Neuronal stem cell (in vitro differentiated cells): Measurements from ENCODE around the gene ARHGAP25.
A peak's percentile ranks its signal among the peaks of the same experiment; 100 is the strongest.

Experiments used
- DNase-seq: peaks from one replicate; pipeline ENCODE4 v3.0.0-alpha.2; 2013; ENCODE audit warnings: low spot score
- H2AFZ ChIP-seq: one replicate; pipeline ENCODE4 v1.6.1; 2013; ENCODE audit warnings: mild to moderate bottlenecking, low read length, inconsistent platforms
- H2AK5ac ChIP-seq: 2 replicates; pipeline ENCODE4 v1.6.1; 2013; ENCODE audit warnings: low read depth, mild to moderate bottlenecking, inconsistent platforms, low read length, moderate library complexity, mixed read lengths
- H2BK120ac ChIP-seq: 2 replicates; pipeline ENCODE4 v1.6.1; 2013; ENCODE audit warnings: low read depth, mild to moderate bottlenecking, inconsistent platforms, low read length, moderate library complexity, mixed read lengths
- H2BK12ac ChIP-seq: one replicate; pipeline ENCODE4 v1.6.1; 2013; ENCODE audit warnings: low read length, inconsistent platforms
- H2BK15ac ChIP-seq: 2 replicates; pipeline ENCODE4 v1.6.1; 2013; ENCODE audit warnings: mild to moderate bottlenecking, low read length, inconsistent platforms, mixed read lengths
- H2BK5ac ChIP-seq: one replicate; pipeline ENCODE4 v1.6.1; 2013; ENCODE audit warnings: inconsistent platforms, mild to moderate bottlenecking, low read length, moderate library complexity
- H3K14ac ChIP-seq: one replicate; pipeline ENCODE4 v1.6.1; 2013; ENCODE audit warnings: low read length, inconsistent platforms
- H3K18ac ChIP-seq: 2 replicates; pipeline ENCODE4 v1.6.1; 2013; ENCODE audit warnings: low read length, inconsistent platforms
- H3K23ac ChIP-seq: 2 replicates; pipeline ENCODE4 v1.6.1; 2013; ENCODE audit warnings: low read depth, mild to moderate bottlenecking, mixed read lengths, low read length, inconsistent platforms; ENCODE audit not compliant: poor library complexity
- H3K27ac ChIP-seq: replicated peaks from 3 replicates; pipeline ENCODE4 v1.5.1; 2013; ENCODE audit warnings: low read length, inconsistent platforms
- H3K27me3 ChIP-seq, 3 experiments: 2 replicates each; pipeline ENCODE4 v1.6.1; 2013; ENCODE audit warnings: low read length in 3 of 3, mild to moderate bottlenecking in 2 of 3, inconsistent platforms in 1 of 3, low read depth in 1 of 3, mixed read lengths in 1 of 3, moderate library complexity in 1 of 3; ENCODE audit not compliant: control insufficient read depth in 3 of 3, insufficient read depth in 3 of 3
- H3K36me3 ChIP-seq, 2 donors: replicated peaks in 1 of 2; 2 replicates each; pipeline ENCODE4 v1.6.1; 2013; ENCODE audit warnings: low read length in 2 of 2; ENCODE audit not compliant: control insufficient read depth in 2 of 2, insufficient read depth in 2 of 2
- H3K4ac ChIP-seq: 2 replicates; pipeline ENCODE4 v1.6.1; 2013; ENCODE audit warnings: inconsistent platforms, mild to moderate bottlenecking, low read length, moderate library complexity
- H3K4me1 ChIP-seq, 2 donors: 1 replicate in 1 of 2; 2 replicates in 1 of 2; pipeline ENCODE4 v1.6.1; 2013; ENCODE audit warnings: low read length in 2 of 2, low read depth in 1 of 2; ENCODE audit not compliant: control insufficient read depth in 2 of 2, insufficient read depth in 1 of 2
- H3K4me2 ChIP-seq: one replicate; pipeline ENCODE4 v1.6.1; 2013; ENCODE audit warnings: mild to moderate bottlenecking, low read length, inconsistent platforms; ENCODE audit not compliant: insufficient read depth, poor library complexity, severe bottlenecking
- H3K4me3 ChIP-seq, 2 donors: 2 replicates each; pipeline ENCODE4 v1.5.1; 2013; ENCODE audit warnings: low read length in 2 of 2, mild to moderate bottlenecking in 2 of 2, inconsistent platforms in 1 of 2, moderate library complexity in 1 of 2
- H3K79me1 ChIP-seq: one replicate; pipeline ENCODE4 v1.6.1; 2013; ENCODE audit warnings: low read depth, mild to moderate bottlenecking, inconsistent platforms, low read length, moderate library complexity
- H3K9ac ChIP-seq: one replicate; pipeline ENCODE4 v1.6.1; 2013; ENCODE audit warnings: mild to moderate bottlenecking, low read depth, low read length, inconsistent platforms; ENCODE audit not compliant: poor library complexity
- H3K9me3 ChIP-seq, 2 donors: replicated peaks in 1 of 2; 2 replicates each; pipeline versions ENCODE3 to v1.6.1; 2013; ENCODE audit warnings: low read length in 2 of 2, mild to moderate bottlenecking in 2 of 2, inconsistent platforms in 1 of 2, low read depth in 1 of 2, mixed read lengths in 1 of 2, moderate library complexity in 1 of 2; ENCODE audit not compliant: control insufficient read depth in 2 of 2, insufficient read depth in 1 of 2
- H4K8ac ChIP-seq: one replicate; pipeline ENCODE4 v1.6.1; 2013; ENCODE audit warnings: low read depth, mild to moderate bottlenecking, inconsistent platforms, low read length, moderate library complexity
- H4K91ac ChIP-seq: one replicate; pipeline ENCODE4 v1.6.1; 2013; ENCODE audit warnings: low read length, low read depth, mild to moderate bottlenecking, inconsistent platforms; ENCODE audit not compliant: poor library complexity
- WGBS, 2 donors: extraction: QIAGEN DNeasy Blood & Tissue Kit; methylation state at CpG; one replicate each; pipeline ENCODE4 v1.1.7; 2013; ENCODE audit warnings: missing lambda C conversion rate in 2 of 2, mixed read lengths in 1 of 2; ENCODE audit not compliant: insufficient read length in 2 of 2, insufficient replicate concordance in 1 of 2; ENCODE audit errors: extremely low coverage in 2 of 2; 5-methylcytosine and 5-hydroxymethylcytosine counted together

The ARHGAP25 gene

DNA sequence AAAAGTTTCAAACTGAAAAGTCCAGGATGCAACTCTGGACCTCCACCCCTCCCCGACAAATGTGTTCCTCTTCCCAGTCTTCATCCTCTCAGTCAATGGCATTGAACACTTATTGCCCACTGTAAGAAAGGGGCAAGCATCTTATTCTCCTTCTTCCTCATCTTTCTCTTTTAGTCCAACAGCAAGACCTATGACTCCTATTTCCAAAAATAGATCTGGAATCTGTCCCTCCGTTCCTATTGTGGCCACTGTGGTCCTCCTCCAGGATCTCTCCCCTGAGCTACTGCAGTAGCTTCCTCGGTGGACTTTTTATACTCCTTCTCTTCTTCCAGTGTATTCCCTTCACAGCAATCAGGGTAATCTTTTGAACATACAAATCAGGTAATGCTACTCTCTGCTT, 28.0 kb upstream of the ARHGAP25 start:
- no peak overlapping the region for H2BK15ac ChIP-seq
- peaks cover 0 to 2% of the 10 kb centered on the region in 2 donors for H3K4me1 ChIP-seq
- no peaks in the 10 kb centered on the region for H3K36me3 ChIP-seq
- no peak overlapping the region for H2BK12ac ChIP-seq
- H3K4me3 ChIP-seq: no peak overlapping the region
- H4K8ac ChIP-seq: no peak overlapping the region
- H2BK120ac ChIP-seq: no peak overlapping the region
- no peaks in the 10 kb centered on the region for H3K27me3 ChIP-seq
- H2BK5ac ChIP-seq: no peak overlapping the region
- H3K27ac ChIP-seq: no peak overlapping the region
- H2AFZ ChIP-seq: no peak overlapping the region
- no peak overlapping the region for H4K91ac ChIP-seq
- H3K79me1 ChIP-seq: no peaks in the 10 kb centered on the region
- no peak overlapping the region for H2AK5ac ChIP-seq
- no CpG with 5 or more reads among the region's 3 CpGs for WGBS, 2 donors
- no peak overlapping the region for H3K23ac ChIP-seq
- no peak overlapping the region for H3K4me2 ChIP-seq
- no peaks in the 10 kb centered on the region for H3K9me3 ChIP-seq
- H3K18ac ChIP-seq: no peak overlapping the region
- no peak overlapping the region for H3K4ac ChIP-seq
- no peak for DNase-seq
- no peak overlapping the region for H3K9ac ChIP-seq
- no peak overlapping the region for H3K14ac ChIP-seq

DNA sequence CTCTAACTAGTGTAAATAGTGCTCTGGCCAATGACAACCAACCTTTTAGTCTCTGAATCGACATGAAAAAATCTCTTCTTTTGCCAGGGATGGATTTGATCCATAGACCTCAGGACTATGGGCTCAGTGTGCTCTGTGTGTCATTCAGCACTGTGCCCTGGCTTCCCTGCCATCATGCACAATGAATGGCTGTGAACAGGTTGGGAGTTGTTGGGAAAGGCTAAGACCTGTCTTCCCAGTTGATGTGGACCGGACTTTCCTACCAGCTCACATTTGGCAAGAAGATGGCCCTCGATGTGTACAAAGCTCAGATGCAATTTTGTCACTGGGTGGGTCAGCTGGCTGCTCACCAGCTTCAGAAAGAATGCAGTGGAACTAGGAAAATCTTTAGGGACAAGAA, 26.0 kb upstream of the ARHGAP25 start:
- H2BK120ac ChIP-seq: no peak overlapping the region

DNA sequence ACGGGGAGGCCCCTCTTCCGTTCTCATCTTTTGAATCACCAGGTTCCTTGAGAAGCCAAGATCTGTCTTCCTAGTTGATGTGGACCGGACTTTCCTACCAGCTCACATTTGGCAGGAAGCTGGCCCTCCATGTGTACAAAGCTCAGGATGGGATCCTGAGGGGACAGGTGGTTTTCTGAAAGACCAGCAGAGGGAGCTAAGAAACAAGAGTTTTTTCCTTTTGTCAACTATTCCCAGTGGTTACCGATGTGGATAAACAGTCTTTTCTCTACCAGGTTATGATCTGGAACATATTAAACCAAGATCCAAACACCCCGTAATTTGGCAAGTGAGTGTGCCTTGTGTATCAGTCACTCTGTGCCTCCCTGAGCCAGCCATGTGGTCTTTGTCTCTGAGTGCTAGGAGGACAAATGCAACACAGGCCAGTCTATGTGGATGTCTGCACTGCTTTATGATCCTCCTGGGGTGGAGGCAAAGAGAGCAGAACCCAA, 25.1 kb upstream of the ARHGAP25 start:
- DNase-seq: peak; percentile 38
- Histone ChIP-seq H2BK5ac (no peak overlapping the region), H3K4me3 (no peak overlapping the region)

More for the DNA sequence above, 26.0 kb upstream of the ARHGAP25 start:
- DNase-seq: no peak
- H3K4me3 ChIP-seq: no peak overlapping the region
- H4K8ac ChIP-seq: no peak overlapping the region
- H2AK5ac ChIP-seq: no peak overlapping the region
- no peaks in the 10 kb centered on the region for H3K9me3 ChIP-seq
- no peak overlapping the region for H3K27ac ChIP-seq
- no peak overlapping the region for H3K14ac ChIP-seq
- H2BK5ac ChIP-seq: no peak overlapping the region
- H3K36me3 ChIP-seq: no peaks in the 10 kb centered on the region
- H3K4me1 ChIP-seq: peaks cover 0 to 2% of the 10 kb centered on the region in 2 donors
- no peak overlapping the region for H4K91ac ChIP-seq
- no peak overlapping the region for H2AFZ ChIP-seq
- no peak overlapping the region for H3K4ac ChIP-seq
- no peaks in the 10 kb centered on the region for H3K27me3 ChIP-seq
- no peak overlapping the region for H3K18ac ChIP-seq
- no peak overlapping the region for H3K4me2 ChIP-seq
- H3K23ac ChIP-seq: no peak overlapping the region
- WGBS, 2 donors: no CpG with 5 or more reads among the region's 3 CpGs
- H2BK15ac ChIP-seq: no peak overlapping the region
- no peaks in the 10 kb centered on the region for H3K79me1 ChIP-seq
- no peak overlapping the region for H3K9ac ChIP-seq
- no peak overlapping the region for H2BK12ac ChIP-seq

DNA sequence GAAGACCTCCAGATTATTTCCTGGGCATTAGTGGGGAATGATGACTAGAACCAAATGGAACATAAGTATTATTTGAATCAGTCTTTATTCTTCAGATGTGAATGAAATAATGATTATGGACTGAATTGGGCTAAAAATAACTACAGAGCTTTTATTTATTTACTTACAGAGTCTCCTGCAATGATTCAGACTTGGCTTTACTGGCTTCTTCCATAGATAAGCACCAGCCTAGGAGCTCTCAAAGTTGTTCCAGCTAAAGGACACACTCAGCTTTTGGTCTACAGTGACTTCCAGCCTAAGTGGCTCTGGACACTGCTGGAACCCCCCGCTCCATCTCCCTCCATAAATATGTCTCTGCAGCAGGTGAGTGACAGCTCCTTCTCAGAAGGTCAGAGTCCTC, 24.3 kb upstream of the ARHGAP25 start:
- no peaks in the 10 kb centered on the region for H3K27me3 ChIP-seq
- peaks cover 0 to 2% of the 10 kb centered on the region in 2 donors for H3K4me1 ChIP-seq
- H2BK12ac ChIP-seq: no peak overlapping the region
- H3K18ac ChIP-seq: no peak overlapping the region
- no peak overlapping the region for H3K4me2 ChIP-seq
- no peaks in the 10 kb centered on the region for H3K9me3 ChIP-seq
- no peak overlapping the region for H3K9ac ChIP-seq
- H2AK5ac ChIP-seq: no peak overlapping the region
- H3K27ac ChIP-seq: no peak overlapping the region
- no peak overlapping the region for H3K23ac ChIP-seq
- H3K14ac ChIP-seq: no peak overlapping the region
- H4K8ac ChIP-seq: no peak overlapping the region
- no peak overlapping the region for H3K4me3 ChIP-seq
- no CpG with 5 or more reads among the region's 1 CpG for WGBS, 2 donors
- no peak overlapping the region for H2BK5ac ChIP-seq
- no peak overlapping the region for H2AFZ ChIP-seq
- no peaks in the 10 kb centered on the region for H3K79me1 ChIP-seq
- DNase-seq: no peak
- H2BK15ac ChIP-seq: no peak overlapping the region
- H2BK120ac ChIP-seq: no peak overlapping the region
- H4K91ac ChIP-seq: no peak overlapping the region
- H3K36me3 ChIP-seq: no peaks in the 10 kb centered on the region
- H3K4ac ChIP-seq: no peak overlapping the region

More for the DNA sequence above, 25.1 kb upstream of the ARHGAP25 start:
- Histone ChIP-seq H3K4me2 (no peak overlapping the region), H3K18ac (no peak overlapping the region), H3K27ac (no peak overlapping the region), H2BK120ac (no peak overlapping the region), H3K9me3 (no peaks in the 10 kb centered on the region), H3K36me3 (no peaks in the 10 kb centered on the region), H3K79me1 (no peaks in the 10 kb centered on the region), H2BK15ac (no peak overlapping the region), H2BK12ac (no peak overlapping the region), H3K9ac (no peak overlapping the region), H2AFZ (peak overlapping the region; percentile 72), H3K4me1 (peaks cover 0 to 2% of the 10 kb centered on the region in 2 donors), H4K91ac (no peak overlapping the region), H3K27me3 (no peaks in the 10 kb centered on the region), H3K23ac (no peak overlapping the region), H4K8ac (no peak overlapping the region), H3K4ac (no peak overlapping the region), H2AK5ac (no peak overlapping the region), H3K14ac (no peak overlapping the region)
- WGBS, 2 donors: no CpG with 5 or more reads among the region's 5 CpGs
